RWPE2 (cell line): Measurements from ENCODE around the gene HEXIM2.

Source experiments
- ATAC-seq: fragments of 200-7000 bp; cut with Tn5 transposase; 3 replicates; pipeline ENCODE4 v1.9.1; 2021; ENCODE audit warnings: low read depth
- DNase-seq: peaks from one replicate; pipeline ENCODE4 v3.0.0-alpha.2; 2020; ENCODE audit warnings: low spot score
- H3K27ac ChIP-seq: fragments of 450-650 bp; 2 replicates; pipeline ENCODE4 v1.5.1; 2017; ENCODE audit warnings: mild to moderate bottlenecking; ENCODE audit not compliant: poor library complexity, severe bottlenecking
- H3K27me3 ChIP-seq: fragments of 250-450 bp; sonication (Bioruptor Pico); 2 replicates; pipeline ENCODE4 v1.5.1; 2021; ENCODE audit warnings: mild to moderate bottlenecking, moderate library complexity; ENCODE audit not compliant: insufficient read depth, poor library complexity, severe bottlenecking
- H3K36me3 ChIP-seq: fragments of 250-450 bp; sonication (Bioruptor Pico); 2 replicates; pipeline ENCODE4 v1.5.1; 2020; ENCODE audit warnings: low read depth, mild to moderate bottlenecking, moderate library complexity
- H3K4me1 ChIP-seq: fragments of 250-450 bp; sonication (Bioruptor Pico); 2 replicates; pipeline ENCODE4 v1.5.1; 2021; ENCODE audit warnings: mild to moderate bottlenecking, moderate library complexity; ENCODE audit not compliant: insufficient read depth, poor library complexity, severe bottlenecking
- H3K4me3 ChIP-seq: fragments of 250-450 bp; sonication (Bioruptor Pico); 2 replicates; pipeline ENCODE4 v1.5.1; 2021; ENCODE audit warnings: mild to moderate bottlenecking, moderate library complexity; ENCODE audit not compliant: severe bottlenecking
- H3K9me3 ChIP-seq: fragments of 250-450 bp; sonication (Bioruptor Pico); 2 replicates; pipeline ENCODE4 v1.5.1; 2021; ENCODE audit warnings: mild to moderate bottlenecking, moderate library complexity; ENCODE audit not compliant: severe bottlenecking
- TF ChIP-seq, protein P1 (sequence below): fragments of 450-650 bp; IDR thresholded peaks from one replicate; pipeline ENCODE4 v1.5.1; 2017; ENCODE audit warnings: mild to moderate bottlenecking, moderate library complexity; ENCODE audit not compliant: poor library complexity, severe bottlenecking

Gene HEXIM2

DNA sequence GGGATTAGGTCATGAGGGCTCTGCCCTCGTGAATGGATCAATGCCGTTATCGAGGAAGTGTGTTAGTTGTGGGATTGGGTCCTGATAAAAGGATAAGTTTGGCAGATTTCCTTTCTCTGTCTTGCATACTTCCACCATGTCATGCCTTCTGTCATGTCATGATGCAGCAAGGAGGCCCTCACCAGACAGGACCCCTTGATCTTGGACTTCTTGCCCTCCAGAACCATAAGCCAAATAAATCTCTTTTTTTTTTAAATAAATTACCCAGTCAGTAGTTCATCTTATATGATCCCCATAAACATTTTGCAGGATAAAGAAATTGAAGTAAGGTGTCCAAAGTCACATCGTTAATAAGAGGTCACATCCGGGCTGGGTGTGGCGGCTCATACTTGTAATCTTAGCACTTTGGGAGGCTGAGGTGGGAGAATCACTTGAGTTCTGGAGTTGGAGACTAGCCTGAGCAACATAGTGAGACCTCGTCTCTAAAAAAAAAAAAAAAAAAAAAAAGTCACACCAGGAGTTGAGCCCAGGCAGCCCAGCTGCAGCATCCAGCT is 25.2 kb downstream of the HEXIM2 start:
- Histone ChIP-seq H3K4me3 (no peak overlapping the region), H3K27me3 (no peaks in the 10 kb centered on the region), H3K27ac (no peak overlapping the region), H3K4me1 (peaks cover 9% of the 10 kb centered on the region), H3K36me3 (no peaks in the 10 kb centered on the region), H3K9me3 (no peaks in the 10 kb centered on the region)
- DNase-seq (no peak), ATAC-seq (no peak)
- TF ChIP-seq, protein P1, sequence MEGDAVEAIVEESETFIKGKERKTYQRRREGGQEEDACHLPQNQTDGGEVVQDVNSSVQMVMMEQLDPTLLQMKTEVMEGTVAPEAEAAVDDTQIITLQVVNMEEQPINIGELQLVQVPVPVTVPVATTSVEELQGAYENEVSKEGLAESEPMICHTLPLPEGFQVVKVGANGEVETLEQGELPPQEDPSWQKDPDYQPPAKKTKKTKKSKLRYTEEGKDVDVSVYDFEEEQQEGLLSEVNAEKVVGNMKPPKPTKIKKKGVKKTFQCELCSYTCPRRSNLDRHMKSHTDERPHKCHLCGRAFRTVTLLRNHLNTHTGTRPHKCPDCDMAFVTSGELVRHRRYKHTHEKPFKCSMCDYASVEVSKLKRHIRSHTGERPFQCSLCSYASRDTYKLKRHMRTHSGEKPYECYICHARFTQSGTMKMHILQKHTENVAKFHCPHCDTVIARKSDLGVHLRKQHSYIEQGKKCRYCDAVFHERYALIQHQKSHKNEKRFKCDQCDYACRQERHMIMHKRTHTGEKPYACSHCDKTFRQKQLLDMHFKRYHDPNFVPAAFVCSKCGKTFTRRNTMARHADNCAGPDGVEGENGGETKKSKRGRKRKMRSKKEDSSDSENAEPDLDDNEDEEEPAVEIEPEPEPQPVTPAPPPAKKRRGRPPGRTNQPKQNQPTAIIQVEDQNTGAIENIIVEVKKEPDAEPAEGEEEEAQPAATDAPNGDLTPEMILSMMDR: no peak

DNA sequence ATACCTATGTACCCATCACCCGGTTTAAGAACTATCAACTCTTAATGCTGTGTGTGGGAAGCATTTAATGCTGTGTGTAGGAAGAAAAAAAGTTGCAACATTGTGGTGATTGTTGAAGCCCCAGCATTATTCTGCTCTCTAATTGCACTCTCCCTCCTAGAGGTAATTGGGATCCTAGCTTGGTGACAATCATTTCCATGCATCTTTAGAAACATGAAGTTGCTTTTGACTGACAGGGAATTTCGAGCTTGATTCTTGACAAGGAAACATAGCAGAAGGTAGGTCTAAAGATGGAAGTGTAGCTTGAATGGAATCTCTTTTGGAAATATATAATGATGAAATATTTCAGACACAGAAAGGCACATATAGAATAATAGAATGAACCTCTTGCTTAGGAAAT is 27.3 kb downstream of the HEXIM2 start:
- TF ChIP-seq, protein P1: no peak
- ATAC-seq (no peak), DNase-seq (no peak)
- Histone ChIP-seq H3K36me3 (no peaks in the 10 kb centered on the region), H3K4me3 (no peak overlapping the region), H3K27ac (no peak overlapping the region), H3K4me1 (peaks cover 6% of the 10 kb centered on the region), H3K27me3 (no peaks in the 10 kb centered on the region), H3K9me3 (no peaks in the 10 kb centered on the region)

DNA sequence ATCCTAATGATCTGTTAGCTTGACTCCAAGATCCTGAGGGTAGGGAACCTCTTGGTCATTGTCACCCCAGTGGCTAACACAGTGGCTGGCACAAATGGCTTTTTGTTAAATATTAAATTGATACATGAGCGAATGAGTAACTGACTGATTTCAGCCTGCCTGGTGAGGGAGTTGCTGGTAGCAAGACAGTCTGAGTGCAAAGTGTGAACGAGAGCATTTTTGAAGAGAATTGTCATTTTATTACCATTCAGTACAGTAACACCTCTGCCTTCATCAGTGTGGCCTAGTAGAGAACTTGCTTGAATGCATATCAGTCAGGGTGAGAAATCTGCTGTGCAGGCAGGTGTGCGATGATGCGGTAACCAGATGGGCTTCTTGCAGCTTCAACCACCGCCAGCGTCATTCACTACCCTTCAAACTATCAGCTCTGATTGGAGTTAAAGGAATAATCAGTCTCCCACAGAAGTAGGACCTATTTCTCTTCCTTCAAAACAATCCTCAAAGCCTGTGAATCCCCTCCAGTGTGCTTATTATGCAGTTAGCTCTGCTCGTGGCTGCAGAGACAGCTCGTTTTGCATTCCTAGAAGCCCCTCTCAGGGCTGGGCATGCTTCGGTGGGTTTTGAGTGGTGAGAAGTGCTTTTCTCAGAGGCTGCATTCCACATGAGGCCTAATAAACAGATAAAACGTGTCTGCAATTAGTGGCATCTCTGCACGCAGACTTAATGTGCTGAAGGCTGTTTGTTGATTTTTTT is 29.0 kb downstream of the HEXIM2 start:
- ATAC-seq (no peak), DNase-seq (no peak)
- H3K36me3 ChIP-seq: no peaks in the 10 kb centered on the region
- H3K27ac ChIP-seq: no peak overlapping the region
- H3K4me3 ChIP-seq: no peak overlapping the region
- no peaks in the 10 kb centered on the region for H3K27me3 ChIP-seq
- TF ChIP-seq, protein P1: no peak
- no peaks in the 10 kb centered on the region for H3K9me3 ChIP-seq
- no peaks in the 10 kb centered on the region for H3K4me1 ChIP-seq

DNA sequence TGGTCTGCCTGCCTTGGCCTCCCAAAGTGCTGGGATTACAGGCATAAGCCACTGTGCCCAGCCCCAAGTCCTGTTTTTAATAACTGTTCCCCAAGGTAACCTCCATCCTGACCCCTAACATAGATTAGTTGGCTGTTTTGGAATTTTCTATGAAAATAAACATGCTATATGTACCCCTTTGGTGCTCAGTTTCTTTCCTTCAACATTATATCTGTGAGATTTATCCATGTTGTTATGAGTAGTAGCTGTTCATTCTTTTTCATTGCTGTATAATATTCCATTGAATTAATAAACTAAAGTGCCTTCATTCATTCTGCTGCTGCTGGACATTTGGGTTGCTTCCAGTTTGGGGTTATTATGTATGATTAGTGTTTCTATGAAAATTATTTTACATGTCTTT is 33.7 kb downstream of the HEXIM2 start:
- Histone ChIP-seq H3K36me3 (no peaks in the 10 kb centered on the region), H3K27me3 (no peaks in the 10 kb centered on the region), H3K4me3 (no peak overlapping the region), H3K27ac (no peak overlapping the region), H3K4me1 (peaks cover 9% of the 10 kb centered on the region), H3K9me3 (no peaks in the 10 kb centered on the region)
- ATAC-seq (no peak), DNase-seq (no peak)
- TF ChIP-seq, protein P1: no peak

DNA sequence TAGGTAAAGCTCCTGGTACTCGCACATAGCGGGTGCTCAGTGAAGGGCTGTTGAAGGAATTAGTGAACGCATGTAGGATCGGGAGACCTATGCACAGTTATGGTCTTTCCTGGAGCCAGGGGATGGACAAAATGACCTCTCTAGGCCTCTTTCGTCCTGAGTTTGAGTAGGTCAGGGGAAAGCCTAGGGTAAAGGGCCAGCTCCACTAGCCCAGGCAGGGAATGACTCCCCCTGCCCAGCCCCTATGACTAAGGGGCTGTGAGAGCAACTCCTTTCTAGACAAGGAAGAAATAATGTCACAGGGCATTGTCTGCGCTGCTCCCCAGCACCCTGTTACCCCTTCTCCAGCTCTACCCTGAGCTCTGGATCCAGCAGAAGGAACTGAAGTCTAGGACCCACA is 35.4 kb downstream of the HEXIM2 start:
- Histone ChIP-seq H3K27me3 (no peaks in the 10 kb centered on the region), H3K4me3 (no peak overlapping the region), H3K4me1 (peaks cover 9% of the 10 kb centered on the region), H3K9me3 (no peaks in the 10 kb centered on the region), H3K27ac (peak overlapping the region; percentile 46), H3K36me3 (no peaks in the 10 kb centered on the region)
- TF ChIP-seq, protein P1: no peak
- ATAC-seq: no peak
- DNase-seq: no peak
